RKO (cell line): Measurements from ENCODE around the gene PHOX2B.
"Not testable (repeated sequence)": the region's sequence is repeated elsewhere in the genome, so short reads cannot be mapped to it uniquely, and the experiment has no call there.

Experiments used
- DNase-seq: peaks from one replicate; pipeline ENCODE4 v3.0.0-alpha.2; 2016; ENCODE audit warnings: low spot score

The PHOX2B gene

GRCh38 chr4:41748074-41748570 is 403 bp downstream of the PHOX2B start:
- DNase-seq, result no peak

- no peak for DNase-seq
Measured at GRCh38 chr4:41747230-41748055, 1.1 kb downstream of the PHOX2B start.

- no peak for DNase-seq
Measured at GRCh38 chr4:41746440-41747229, 1.9 kb downstream of the PHOX2B start.

- no peak for DNase-seq
Measured at GRCh38 chr4:41746025-41746439, 2.5 kb downstream of the PHOX2B start.

GRCh38 chr4:41745292-41746024 is 3.1 kb downstream of the PHOX2B start:
- no peak for DNase-seq

GRCh38 chr4:41744572-41745291 is 3.8 kb downstream of the PHOX2B start:
- DNase-seq, result no peak

- no peak for DNase-seq
Measured at GRCh38 chr4:41741354-41741753, 7.2 kb downstream of the PHOX2B start.

- not testable (repeated sequence) for DNase-seq
Measured at GRCh38 chr4:41737491-41737890, 11.0 kb downstream of the PHOX2B start.

GRCh38 chr4:41734371-41734770 is 14.2 kb downstream of the PHOX2B start:
- peak; percentile 24 for DNase-seq

- no peak for DNase-seq
Measured at GRCh38 chr4:41731569-41732126, 16.9 kb downstream of the PHOX2B start.

GRCh38 chr4:41728573-41728913 is 20.0 kb downstream of the PHOX2B start:
- peak; percentile 25 for DNase-seq

- no peak for DNase-seq
Measured at GRCh38 chr4:41727861-41728572, 20.5 kb downstream of the PHOX2B start.

GRCh38 chr4:41725254-41725653 is 23.3 kb downstream of the PHOX2B start:
- DNase-seq, result no peak

GRCh38 chr4:41723286-41723685 is 25.2 kb downstream of the PHOX2B start:
- DNase-seq, result no peak

GRCh38 chr4:41722181-41722580 is 26.3 kb downstream of the PHOX2B start:
- DNase-seq, result no peak

GRCh38 chr4:41719417-41719816 is 29.1 kb downstream of the PHOX2B start:
- no peak for DNase-seq

GRCh38 chr4:41718907-41719306 is 29.6 kb downstream of the PHOX2B start:
- peak; percentile 5 for DNase-seq

- DNase-seq, result no peak
Measured at GRCh38 chr4:41715155-41715554, 33.4 kb downstream of the PHOX2B start.

- no peak for DNase-seq
Measured at GRCh38 chr4:41714364-41715000, 34.0 kb downstream of the PHOX2B start.

GRCh38 chr4:41713768-41714167 is 34.8 kb downstream of the PHOX2B start:
- DNase-seq, result no peak
